ENCODE measurements around the gene SUGCT.
"Not testable (repeated sequence)": the region's sequence is repeated elsewhere in the genome, so short reads cannot be mapped to it uniquely, and the experiment has no call there.

DNA sequence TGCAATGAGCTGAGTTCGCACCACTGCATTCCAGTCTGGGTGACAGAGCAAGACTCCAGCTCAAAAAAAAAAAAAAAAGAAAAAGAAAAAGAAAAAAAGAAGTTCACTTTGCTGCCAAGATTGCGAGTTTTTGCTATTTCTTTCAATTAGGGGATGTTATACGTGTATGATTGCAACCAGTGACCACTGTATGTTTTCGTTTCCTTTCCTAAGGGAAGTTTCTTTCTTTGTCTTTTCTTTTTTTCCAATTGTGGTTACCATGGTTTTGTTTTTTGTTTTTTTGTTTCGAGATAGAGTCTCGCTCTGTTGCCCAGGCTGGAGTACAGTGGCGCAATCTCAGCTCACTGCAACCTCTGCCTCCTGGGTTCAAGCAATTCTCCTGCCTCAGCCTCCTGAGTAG lies 16.6 kb upstream of the SUGCT start:
- TF ChIP-seq GRHL2 (CRISPR knock-in tag; IDR thresholded peaks at IDR 0.05; ENCODE audit: insufficient replicate concordance, severe bottlenecking); FOXP1 (CRISPR knock-in tag; IDR thresholded peaks at IDR 0.05; ENCODE audit: borderline replicate concordance); ZNF263 (CRISPR knock-in tag; IDR thresholded peaks at IDR 0.05; ENCODE audit: low read depth): not testable (repeated sequence)
- TF ChIP-seq, protein P1, sequence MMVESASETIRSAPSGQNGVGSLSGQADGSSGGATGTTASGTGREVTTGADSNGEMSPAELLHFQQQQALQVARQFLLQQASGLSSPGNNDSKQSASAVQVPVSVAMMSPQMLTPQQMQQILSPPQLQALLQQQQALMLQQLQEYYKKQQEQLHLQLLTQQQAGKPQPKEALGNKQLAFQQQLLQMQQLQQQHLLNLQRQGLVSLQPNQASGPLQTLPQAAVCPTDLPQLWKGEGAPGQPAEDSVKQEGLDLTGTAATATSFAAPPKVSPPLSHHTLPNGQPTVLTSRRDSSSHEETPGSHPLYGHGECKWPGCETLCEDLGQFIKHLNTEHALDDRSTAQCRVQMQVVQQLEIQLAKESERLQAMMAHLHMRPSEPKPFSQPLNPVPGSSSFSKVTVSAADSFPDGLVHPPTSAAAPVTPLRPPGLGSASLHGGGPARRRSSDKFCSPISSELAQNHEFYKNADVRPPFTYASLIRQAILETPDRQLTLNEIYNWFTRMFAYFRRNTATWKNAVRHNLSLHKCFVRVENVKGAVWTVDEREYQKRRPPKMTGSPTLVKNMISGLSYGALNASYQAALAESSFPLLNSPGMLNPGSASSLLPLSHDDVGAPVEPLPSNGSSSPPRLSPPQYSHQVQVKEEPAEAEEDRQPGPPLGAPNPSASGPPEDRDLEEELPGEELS (CRISPR knock-in tag; IDR thresholded peaks at IDR 0.05), result not testable (repeated sequence)
- TF ChIP-seq, protein P2, sequence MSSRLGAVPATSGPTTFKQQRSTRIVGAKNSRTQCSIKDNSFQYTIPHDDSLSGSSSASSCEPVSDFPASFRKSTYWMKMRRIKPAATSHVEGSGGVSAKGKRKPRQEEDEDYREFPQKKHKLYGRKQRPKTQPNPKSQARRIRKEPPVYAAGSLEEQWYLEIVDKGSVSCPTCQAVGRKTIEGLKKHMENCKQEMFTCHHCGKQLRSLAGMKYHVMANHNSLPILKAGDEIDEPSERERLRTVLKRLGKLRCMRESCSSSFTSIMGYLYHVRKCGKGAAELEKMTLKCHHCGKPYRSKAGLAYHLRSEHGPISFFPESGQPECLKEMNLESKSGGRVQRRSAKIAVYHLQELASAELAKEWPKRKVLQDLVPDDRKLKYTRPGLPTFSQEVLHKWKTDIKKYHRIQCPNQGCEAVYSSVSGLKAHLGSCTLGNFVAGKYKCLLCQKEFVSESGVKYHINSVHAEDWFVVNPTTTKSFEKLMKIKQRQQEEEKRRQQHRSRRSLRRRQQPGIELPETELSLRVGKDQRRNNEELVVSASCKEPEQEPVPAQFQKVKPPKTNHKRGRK (CRISPR knock-in tag; IDR thresholded peaks at IDR 0.05; ENCODE audit: borderline replicate concordance), result not testable (repeated sequence)
